Activated CD8-positive, alpha-beta T cell treated with anti-CD3 and anti-CD28 coated beads for 36 hours (primary cell): Measurements from ENCODE around the gene GLT8D1. TPM values are rescaled to one million over a fixed set of nuclear protein-coding genes. Genes with fewer than 3 reads are reported as not detected.

Experiments
- ATAC-seq: fragments of 200-7000 bp; cut with Tn5 transposase; one replicate; pipeline ENCODE4 v1.10.0; 2021; ENCODE audit warnings: mild to moderate bottlenecking, moderate library complexity
- CTCF ChIA-PET: fragments of 350-600 bp; sonication (Branson Sonifier 250); formaldehyde crosslinking; loops from one replicate; lab custom pipeline; 2021; ENCODE audit warnings: antibody characterized with exemption; lab: Charles Lee
- POLR2A ChIA-PET: fragments of 350-600 bp; sonication (Branson Sonifier 250); formaldehyde crosslinking; loops from one replicate; lab custom pipeline; 2021; ENCODE audit warnings: antibody characterized with exemption; lab: Charles Lee
- DNase-seq: peaks from one replicate; pipeline ENCODE4 v3.0.0-alpha.2; 2020
- H3K27ac Mint-ChIP-seq: one replicate; pipeline ENCODE4 v1.8.0; 2021; ENCODE audit warnings: mild to moderate bottlenecking, mixed read lengths
- H3K27me3 Mint-ChIP-seq: one replicate; pipeline ENCODE4 v1.8.0; 2021; ENCODE audit warnings: mixed read lengths
- H3K36me3 Mint-ChIP-seq: one replicate; pipeline ENCODE4 v1.8.0; 2021; ENCODE audit warnings: low read depth, mixed read lengths
- H3K4me1 Mint-ChIP-seq: one replicate; pipeline ENCODE4 v1.8.0; 2021; ENCODE audit warnings: low read depth, mixed read lengths
- H3K4me3 Mint-ChIP-seq: one replicate; pipeline ENCODE4 v1.8.0; 2021; ENCODE audit warnings: mild to moderate bottlenecking, moderate library complexity, mixed read lengths
- H3K9me3 Mint-ChIP-seq: one replicate; pipeline ENCODE4 v1.8.0; 2021; ENCODE audit warnings: mixed read lengths
- CTCF ChIP-seq: fragments of 200-600 bp; IDR thresholded peaks from one replicate; pipeline ENCODE4 v1.8.0; 2022; ENCODE audit warnings: antibody characterized with exemption, mild to moderate bottlenecking
- intact Hi-C: fragments of 100-400 bp; cut with micrococcal nuclease; formaldehyde crosslinking; loops from one replicate; pipeline ENCODE4 v1.10.0; 2022
- total RNA-seq, 2 experiments: library from RNA; stranded (reverse); gene quantifications; one replicate each; pipeline ENCODE4 v1.2.3, GENCODE V29; 2021

GLT8D1 gene
- total RNA-seq, 2 experiments from 2014 or later, result 34.0 to 35.0 TPM

- Mint-ChIP-seq H3K4me1 (peaks cover 2% of the 10 kb centered on the region), H3K27me3 (no peaks in the 10 kb centered on the region), H3K36me3 (peaks cover 12% of the 10 kb centered on the region), H3K9me3 (peaks cover under 1% of the 10 kb centered on the region), H3K4me3 (no peak overlapping the region), H3K27ac (no peak overlapping the region)
- DNase-seq (no peak), ATAC-seq (no peak)
- ChIA-PET CTCF (interaction anchor here (1.4 to 2.1 kb wide), 2 partner anchors 10 to 400 kb away, joined by 3 to 4 read pairs; no protein-coding TSS in a partner anchor), POLR2A (interaction anchor here (1.4 kb wide), 1 partner anchor 8 kb away, joined by 4 read pairs; the partner anchor contains the start of gene SPCS1)
- no peak for TF ChIP-seq CTCF
- intact Hi-C loops, result no loop called here
These were observed 9.0 kb upstream of the GLT8D1 start for GRCh38 chr3:52714335-52715302.

DNA sequence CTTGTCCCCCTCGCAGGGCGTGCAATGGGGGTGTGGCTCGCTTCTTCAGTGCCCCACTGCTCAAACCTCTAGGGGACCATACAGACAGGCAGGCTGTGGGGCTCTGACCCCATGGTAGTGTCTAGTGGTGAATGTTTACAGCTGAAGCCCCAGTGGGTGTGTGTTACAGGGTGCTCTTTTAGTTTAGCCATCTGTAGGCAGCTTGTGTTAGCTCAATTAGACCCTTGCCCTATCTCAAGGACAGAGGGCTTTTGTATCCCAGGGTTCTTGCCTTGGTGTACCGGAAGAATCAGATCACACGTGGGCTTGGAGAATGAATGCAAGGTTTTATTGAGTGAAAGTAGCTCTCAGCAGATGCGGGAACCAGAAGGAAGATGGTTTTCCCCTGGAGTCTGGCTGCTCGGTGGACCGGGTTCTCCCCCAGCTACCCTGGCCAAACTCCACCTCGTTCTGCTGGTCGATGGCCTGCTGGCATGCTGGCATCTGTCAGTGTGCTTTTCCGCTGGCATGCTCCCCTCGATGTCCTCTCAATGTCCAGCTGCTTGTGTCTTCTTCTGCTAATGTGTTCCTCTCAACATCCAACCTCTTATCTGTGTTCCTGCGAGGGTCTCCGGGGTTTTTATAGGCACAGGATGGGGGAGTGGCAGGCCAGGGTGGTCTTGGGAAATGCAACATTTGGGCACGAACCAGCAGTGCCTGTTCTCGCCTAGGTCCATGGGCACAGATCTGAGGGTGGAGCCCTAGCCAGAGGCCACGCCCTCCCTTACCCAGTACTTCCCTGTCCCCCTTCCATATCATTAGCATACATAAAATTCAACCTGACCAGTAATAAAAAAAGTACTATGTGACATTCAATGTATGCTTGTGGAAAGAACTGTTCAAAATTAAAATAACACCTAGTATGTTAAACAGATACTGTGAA lies 7.0 kb upstream of the GLT8D1 start:
- CTCF ChIA-PET, result no interaction called here
- Mint-ChIP-seq H3K36me3 (peaks cover 18% of the 10 kb centered on the region), H3K4me3 (no peak overlapping the region), H3K27me3 (no peaks in the 10 kb centered on the region), H3K4me1 (peaks cover 11% of the 10 kb centered on the region), H3K9me3 (no peaks in the 10 kb centered on the region), H3K27ac (no peak overlapping the region)
- no peak for TF ChIP-seq CTCF
- ATAC-seq, result no peak
- intact Hi-C loops, result no loop called here
- POLR2A ChIA-PET, result interaction anchor here (0.6 kb wide), 1 partner anchor 431 kb away, joined by 3 read pairs; no protein-coding TSS in a partner anchor
- DNase-seq, result no peak

GRCh38 chr3:52710512-52710911 lies 4.9 kb upstream of the GLT8D1 start:
- ChIA-PET POLR2A (interaction anchor here (1.2 kb wide), 1 partner anchor 8 kb away, joined by 3 read pairs; no protein-coding TSS in a partner anchor), CTCF (no interaction called here)
- H3K36me3 Mint-ChIP-seq, result peaks cover 22% of the 10 kb centered on the region
- intact Hi-C loops, result no loop called here
- DNase-seq (no peak), ATAC-seq (no peak)
- H3K4me3 Mint-ChIP-seq, result no peak overlapping the region
- TF ChIP-seq CTCF, result no peak
- H3K27ac Mint-ChIP-seq, result peak overlapping the region; percentile 42
- peaks cover 13% of the 10 kb centered on the region for H3K4me1 Mint-ChIP-seq
- no peaks in the 10 kb centered on the region for H3K9me3 Mint-ChIP-seq
- no peaks in the 10 kb centered on the region for H3K27me3 Mint-ChIP-seq

GRCh38 chr3:52707585-52707984 lies 2.0 kb upstream of the GLT8D1 start:
- Mint-ChIP-seq H3K27ac (peak overlapping the region; percentile 76), H3K4me3 (peak overlapping the region; percentile 97), H3K4me1 (peaks cover 26% of the 10 kb centered on the region), H3K36me3 (peaks cover 25% of the 10 kb centered on the region), H3K9me3 (no peaks in the 10 kb centered on the region), H3K27me3 (no peaks in the 10 kb centered on the region)
- ChIA-PET POLR2A (interaction anchor here (1.0 to 6.0 kb wide), 3 partner anchors 10 to 64 kb away, joined by 3 to 101 read pairs (median 3); partner anchors contain the start of genes GNL3 and PBRM1), CTCF (no interaction called here)
- no peak for TF ChIP-seq CTCF
- DNase-seq (no peak), ATAC-seq (no peak)
- intact Hi-C loops, result no loop called here
